ENCODE data around the gene LSM3. TPM values are rescaled to one million over a fixed set of nuclear protein-coding genes. Genes with fewer than 3 reads are reported as not detected.

LSM3 gene
- total and polyA plus RNA-seq, 9 of the 15 experiments (the other 6 are each of a cell fraction or from before 2014, with no cell fraction given): 33.8 to 203 (median 61.2) TPM

- TF ChIP-seq E4F1 (CRISPR knock-in tag; IDR thresholded peaks at IDR 0.05; ENCODE audit: borderline replicate concordance) (no peak), NR4A1 (CRISPR knock-in tag; IDR thresholded peaks at IDR 0.05) (0 out of 2 replicates have a peak, but pooled peaks have one; percentile 49), NR4A1 (tag; IDR thresholded peaks at IDR 0.05) (peak; percentile 65; the same call in 1 of the 2 replicates), YBX1 (IDR thresholded peaks at IDR 0.05) (no peak), HNRNPH1 (optimal IDR thresholded peaks at IDR 0.05; ENCODE audit: low read depth, low read length) (no peak), ETS2 (tag; IDR thresholded peaks at IDR 0.05; ENCODE audit: borderline replicate concordance, poor library complexity, severe bottlenecking) (no peak), MTA2 (IDR thresholded peaks at IDR 0.05; ENCODE audit: low read depth) (no peak), HDGF (IDR thresholded peaks at IDR 0.05) (no peak), CBX8 (IDR thresholded peaks at IDR 0.05; ENCODE audit: borderline replicate concordance, extremely low read depth, low read depth, low read length, poor library complexity, severe bottlenecking) (no peak), ZNF584 (CRISPR knock-in tag; IDR thresholded peaks at IDR 0.05; ENCODE audit: low read depth) (no peak), PYGO2 (tag; IDR thresholded peaks at IDR 0.05) (no peak), CXXC5 (CRISPR knock-in tag; IDR thresholded peaks at IDR 0.05) (peak; percentile 94), GATA2 (CRISPR knock-in tag; IDR thresholded peaks at IDR 0.05) (no peak), ZNF124 (CRISPR knock-in tag; IDR thresholded peaks at IDR 0.05) (0 out of 2 replicates have a peak, but pooled peaks have one; percentile 36), GABPA (tag; conservative IDR thresholded peaks at IDR 0.05; ENCODE audit: low read depth) (peak; percentile 95), NKRF (IDR thresholded peaks at IDR 0.05; ENCODE audit: borderline replicate concordance) (peak; percentile 66), ESRRA (IDR thresholded peaks at IDR 0.05; ENCODE audit: borderline replicate concordance, low read depth) (peak; percentile 46), ZNF282 (CRISPR knock-in tag; IDR thresholded peaks at IDR 0.05) (peak; percentile 90; the same call in 1 of the 2 replicates), FOXO4 (CRISPR knock-in tag; IDR thresholded peaks at IDR 0.05) (peak; percentile 50; the same call in 1 of the 2 replicates), ZFP1 (CRISPR knock-in tag; IDR thresholded peaks at IDR 0.05) (no peak), ZNF384 (IDR thresholded peaks at IDR 0.05; ENCODE audit: low read depth, low read length) (0 out of 2 replicates have a peak, but pooled peaks have one; percentile 15), BMI1 (IDR thresholded peaks at IDR 0.05; ENCODE audit: low read length) (no peak), ZNF445 (CRISPR knock-in tag; IDR thresholded peaks at IDR 0.05; ENCODE audit: low read depth) (no peak)
These were observed at the start of gene LSM3, which contains the start of gene XPC (continued) for GRCh38 chr3:14178247-14179113.

All from K562 (cell line).